ENCODE measurements around the gene MX1. TPM values are rescaled to one million over a fixed set of nuclear protein-coding genes. Genes with fewer than 3 reads are reported as not detected.
A peak's percentile ranks its signal among the peaks of the same experiment; 100 is the strongest.

Gene MX1, protein sequence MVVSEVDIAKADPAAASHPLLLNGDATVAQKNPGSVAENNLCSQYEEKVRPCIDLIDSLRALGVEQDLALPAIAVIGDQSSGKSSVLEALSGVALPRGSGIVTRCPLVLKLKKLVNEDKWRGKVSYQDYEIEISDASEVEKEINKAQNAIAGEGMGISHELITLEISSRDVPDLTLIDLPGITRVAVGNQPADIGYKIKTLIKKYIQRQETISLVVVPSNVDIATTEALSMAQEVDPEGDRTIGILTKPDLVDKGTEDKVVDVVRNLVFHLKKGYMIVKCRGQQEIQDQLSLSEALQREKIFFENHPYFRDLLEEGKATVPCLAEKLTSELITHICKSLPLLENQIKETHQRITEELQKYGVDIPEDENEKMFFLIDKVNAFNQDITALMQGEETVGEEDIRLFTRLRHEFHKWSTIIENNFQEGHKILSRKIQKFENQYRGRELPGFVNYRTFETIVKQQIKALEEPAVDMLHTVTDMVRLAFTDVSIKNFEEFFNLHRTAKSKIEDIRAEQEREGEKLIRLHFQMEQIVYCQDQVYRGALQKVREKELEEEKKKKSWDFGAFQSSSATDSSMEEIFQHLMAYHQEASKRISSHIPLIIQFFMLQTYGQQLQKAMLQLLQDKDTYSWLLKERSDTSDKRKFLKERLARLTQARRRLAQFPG
- total RNA-seq, result 10 to 100 TPM; 20.2 to 40.3 (median 31.5) TPM

DNA sequence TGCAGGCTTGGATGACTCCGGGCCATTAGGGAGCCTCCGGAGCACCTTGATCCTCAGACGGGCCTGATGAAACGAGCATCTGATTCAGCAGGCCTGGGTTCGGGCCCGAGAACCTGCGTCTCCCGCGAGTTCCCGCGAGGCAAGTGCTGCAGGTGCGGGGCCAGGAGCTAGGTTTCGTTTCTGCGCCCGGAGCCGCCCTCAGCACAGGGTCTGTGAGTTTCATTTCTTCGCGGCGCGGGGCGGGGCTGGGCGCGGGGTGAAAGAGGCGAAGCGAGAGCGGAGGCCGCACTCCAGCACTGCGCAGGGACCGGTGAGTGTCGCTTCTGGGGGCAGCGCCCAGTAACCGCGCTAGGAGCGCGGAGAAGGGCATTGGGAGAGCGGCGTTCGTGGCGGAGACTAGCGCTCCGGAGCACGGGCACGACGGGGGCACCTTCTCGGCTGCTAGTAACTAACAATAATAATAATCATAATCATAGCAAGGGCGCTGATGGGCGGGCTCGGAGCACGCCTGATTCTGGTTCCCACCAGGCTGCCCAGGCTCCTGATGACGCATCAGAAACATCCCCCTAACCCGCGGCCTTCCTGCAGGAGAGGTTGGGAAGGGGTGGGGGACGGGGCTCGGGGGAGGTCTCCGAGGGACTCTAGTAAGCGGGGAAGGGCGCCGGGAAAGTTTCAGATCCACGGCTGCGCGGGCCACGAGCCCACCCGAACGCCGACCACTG, at the start of gene MX1:
Gene MX1 (plus strand): TSS at position 286 of the 722 bp plus-strand sequence. CDS start 5,832 bp downstream, outside the sequence.
- Histone ChIP-seq H3K4me3 (peak within 1 kb of the TSS; percentile 43 to 79), H3K36me3 (peaks cover 0 to 35% of the 10 kb centered on the region in 2 donors), H3K27ac (peak within 1 kb of the TSS in 3 of 4 donors; percentile 49 to 80 (median 78)), H3K4me1 (peaks cover 0 to 51% (median 0%) of the 10 kb centered on the region in 3 donors), H3K9me3 (no peaks in the 10 kb centered on the region), H3K27me3 (no peaks in the 10 kb centered on the region)
- WGBS, 2 donors (ENCODE audit: low coverage in 1 of 2), result 10% methylated on average over 6 of the region's 65 CpGs; no CpG with 5 or more reads in 1 of the 2 donors
- ATAC-seq, result peak; percentile 89
- peak; percentile 68 to 72 for TF ChIP-seq POLR2A (IDR thresholded peaks at IDR 0.05)
- TF ChIP-seq POLR2AphosphoS5 (IDR thresholded peaks at IDR 0.05), result peak; percentile 79
- TF ChIP-seq, protein P1, sequence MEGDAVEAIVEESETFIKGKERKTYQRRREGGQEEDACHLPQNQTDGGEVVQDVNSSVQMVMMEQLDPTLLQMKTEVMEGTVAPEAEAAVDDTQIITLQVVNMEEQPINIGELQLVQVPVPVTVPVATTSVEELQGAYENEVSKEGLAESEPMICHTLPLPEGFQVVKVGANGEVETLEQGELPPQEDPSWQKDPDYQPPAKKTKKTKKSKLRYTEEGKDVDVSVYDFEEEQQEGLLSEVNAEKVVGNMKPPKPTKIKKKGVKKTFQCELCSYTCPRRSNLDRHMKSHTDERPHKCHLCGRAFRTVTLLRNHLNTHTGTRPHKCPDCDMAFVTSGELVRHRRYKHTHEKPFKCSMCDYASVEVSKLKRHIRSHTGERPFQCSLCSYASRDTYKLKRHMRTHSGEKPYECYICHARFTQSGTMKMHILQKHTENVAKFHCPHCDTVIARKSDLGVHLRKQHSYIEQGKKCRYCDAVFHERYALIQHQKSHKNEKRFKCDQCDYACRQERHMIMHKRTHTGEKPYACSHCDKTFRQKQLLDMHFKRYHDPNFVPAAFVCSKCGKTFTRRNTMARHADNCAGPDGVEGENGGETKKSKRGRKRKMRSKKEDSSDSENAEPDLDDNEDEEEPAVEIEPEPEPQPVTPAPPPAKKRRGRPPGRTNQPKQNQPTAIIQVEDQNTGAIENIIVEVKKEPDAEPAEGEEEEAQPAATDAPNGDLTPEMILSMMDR (IDR thresholded peaks at IDR 0.05), result peak in 1 of 4 experiments; percentile 8
- TF ChIP-seq EP300 (IDR thresholded peaks at IDR 0.05), result no peak

DNA sequence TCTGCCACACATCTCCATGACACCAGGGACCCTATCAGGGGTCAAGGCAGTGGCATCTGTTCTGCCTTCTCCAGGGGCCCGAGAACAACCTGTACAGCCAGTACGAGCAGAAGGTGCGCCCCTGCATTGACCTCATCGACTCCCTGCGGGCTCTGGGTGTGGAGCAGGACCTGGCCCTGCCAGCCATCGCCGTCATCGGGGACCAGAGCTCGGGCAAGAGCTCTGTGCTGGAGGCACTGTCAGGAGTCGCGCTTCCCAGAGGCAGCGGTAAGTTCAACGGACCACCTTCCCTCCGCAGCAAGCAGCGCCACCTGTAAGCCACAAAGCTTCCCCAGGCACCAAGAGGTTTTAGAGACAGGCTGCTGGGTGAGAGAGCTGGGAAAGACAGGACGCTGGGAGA, 48.3 kb upstream of the MX1 start:
- H3K27me3 ChIP-seq, result peaks cover 4% of the 10 kb centered on the region
- ATAC-seq, result no peak
- no peak overlapping the region for H3K27ac ChIP-seq
- no peaks in the 10 kb centered on the region for H3K4me1 ChIP-seq
- TF ChIP-seq POLR2AphosphoS5 (IDR thresholded peaks at IDR 0.05), result no peak
- no peak for TF ChIP-seq POLR2A (IDR thresholded peaks at IDR 0.05)
- TF ChIP-seq, protein P1 (IDR thresholded peaks at IDR 0.05), result no peak
- TF ChIP-seq EP300 (IDR thresholded peaks at IDR 0.05), result no peak
- peaks cover 0 to 56% of the 10 kb centered on the region in 2 donors for H3K36me3 ChIP-seq
- H3K9me3 ChIP-seq, result no peaks in the 10 kb centered on the region
- 71% methylated on average over 1 of the region's 16 CpGs; no CpG with 5 or more reads in 1 of the 2 donors for WGBS, 2 donors (ENCODE audit: low coverage in 1 of 2)
- no peak overlapping the region for H3K4me3 ChIP-seq

DNA sequence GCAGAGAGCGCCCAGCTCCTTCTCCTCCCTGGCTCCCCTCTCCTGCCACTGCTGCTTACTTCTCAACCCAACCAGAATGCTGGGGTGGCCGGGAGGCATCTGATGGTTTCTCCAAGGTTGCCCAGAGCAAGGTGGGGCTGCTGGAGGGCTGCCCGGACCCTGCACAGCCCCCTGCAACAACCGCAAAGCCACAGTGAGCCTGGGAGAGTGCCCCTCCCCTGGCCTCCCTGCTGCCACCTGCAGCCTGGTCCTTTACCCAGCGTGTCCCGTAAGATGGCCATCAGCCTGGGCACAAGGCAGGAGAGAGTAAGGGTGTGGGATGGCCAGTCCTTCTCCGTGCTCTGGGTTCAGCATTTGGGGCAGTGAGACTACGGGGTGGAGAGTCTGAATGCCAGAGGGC, 47.2 kb upstream of the MX1 start:
- Histone ChIP-seq H3K27ac (no peak overlapping the region), H3K4me3 (no peak overlapping the region), H3K36me3 (peaks cover 0 to 67% of the 10 kb centered on the region in 2 donors), H3K27me3 (peaks cover 7% of the 10 kb centered on the region), H3K9me3 (no peaks in the 10 kb centered on the region), H3K4me1 (no peaks in the 10 kb centered on the region)
- WGBS, 2 donors (ENCODE audit: low coverage in 1 of 2), result no CpG with 5 or more reads among the region's 8 CpGs
- TF ChIP-seq POLR2AphosphoS5 (IDR thresholded peaks at IDR 0.05) (no peak), POLR2A (IDR thresholded peaks at IDR 0.05) (no peak), EP300 (IDR thresholded peaks at IDR 0.05) (no peak)
- TF ChIP-seq, protein P1 (IDR thresholded peaks at IDR 0.05), result no peak
- ATAC-seq, result no peak

DNA sequence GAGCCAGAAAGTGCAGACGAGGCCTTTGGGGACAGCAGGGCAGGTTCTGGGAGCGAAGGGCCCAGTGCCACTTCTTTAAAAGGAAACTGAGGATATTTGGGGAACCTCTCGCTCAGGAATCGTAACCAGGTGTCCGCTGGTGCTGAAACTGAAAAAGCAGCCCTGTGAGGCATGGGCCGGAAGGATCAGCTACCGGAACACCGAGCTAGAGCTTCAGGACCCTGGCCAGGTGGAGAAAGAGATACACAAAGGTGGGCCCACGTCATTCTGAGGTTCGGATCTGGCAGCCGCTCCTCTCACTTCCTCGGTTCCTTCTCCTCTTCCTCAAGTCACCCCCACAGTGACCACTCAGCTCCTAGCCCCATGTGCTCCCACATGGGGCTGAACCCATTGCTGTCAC, 46.1 kb upstream of the MX1 start:
- ATAC-seq, result no peak
- peaks cover 0 to 68% of the 10 kb centered on the region in 2 donors for H3K36me3 ChIP-seq
- H3K27ac ChIP-seq, result no peak overlapping the region
- no peaks in the 10 kb centered on the region for H3K4me1 ChIP-seq
- H3K27me3 ChIP-seq, result peaks cover 7% of the 10 kb centered on the region
- WGBS, 2 donors (ENCODE audit: low coverage in 1 of 2), result 95% methylated on average over 4 of the region's 12 CpGs; no CpG with 5 or more reads in 1 of the 2 donors
- H3K9me3 ChIP-seq, result no peaks in the 10 kb centered on the region
- TF ChIP-seq POLR2A (IDR thresholded peaks at IDR 0.05) (no peak), POLR2AphosphoS5 (IDR thresholded peaks at IDR 0.05) (no peak), EP300 (IDR thresholded peaks at IDR 0.05) (no peak)
- TF ChIP-seq, protein P1 (IDR thresholded peaks at IDR 0.05), result no peak
- H3K4me3 ChIP-seq, result no peak overlapping the region
